Gastrocnemius medialis (tissue), 4 donors: ENCODE results near the gene WAPL.

ENCODE experiments used
- POLR2A ChIP-seq, 2 donors: fragments of 450-650 bp; IDR thresholded peaks; one replicate each; pipeline ENCODE4 v1.6.1; 2017; ENCODE audit warnings: antibody characterized with exemption in 2 of 2, mild to moderate bottlenecking in 2 of 2, moderate library complexity in 2 of 2
- TF ChIP-seq, protein P1 (sequence below), 5 experiments: fragments of 450-650 bp in 3 of 5; fragments of 200-600 bp in 2 of 5; sonication (generic) in 2 of 5; IDR thresholded peaks in 4 of 5; conservative IDR thresholded peaks in 1 of 5; 1 replicate in 4 of 5; 2 replicates in 1 of 5; pipeline ENCODE4 v1.5.1; 2016 to 2019; ENCODE audit warnings: antibody characterized with exemption in 5 of 5, mild to moderate bottlenecking in 3 of 5, moderate library complexity in 3 of 5

DNA sequence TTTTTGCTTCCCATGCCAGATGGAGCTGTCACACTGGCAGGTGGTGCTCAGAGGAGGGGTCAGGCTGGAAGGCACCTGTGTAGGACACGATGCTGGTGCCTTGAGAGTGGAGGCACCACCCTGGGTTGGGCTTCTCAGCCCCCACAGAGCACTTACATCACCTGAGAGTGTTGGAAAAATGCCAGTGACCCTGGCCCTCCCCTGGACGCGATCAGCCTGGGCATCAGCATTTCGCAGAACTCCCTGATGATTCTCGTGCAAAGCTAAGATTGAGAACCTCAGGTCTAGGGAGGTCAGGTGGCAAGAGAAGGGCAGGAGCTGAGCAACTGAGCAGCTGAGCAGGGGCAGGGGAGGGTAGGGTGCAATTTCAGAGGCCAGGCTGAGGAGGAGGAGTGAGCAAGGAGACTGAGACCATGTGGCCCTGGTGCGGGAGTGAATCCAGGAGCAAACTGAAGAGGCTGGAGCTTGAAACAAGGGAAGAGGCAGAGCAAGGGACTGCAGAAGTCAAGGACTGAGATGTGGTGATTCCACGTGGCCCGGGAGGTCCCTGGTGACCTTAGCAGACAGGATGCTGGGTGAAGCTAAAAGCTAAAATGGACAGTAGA, 130.3 kb downstream of the WAPL start:
- TF ChIP-seq, protein P1, sequence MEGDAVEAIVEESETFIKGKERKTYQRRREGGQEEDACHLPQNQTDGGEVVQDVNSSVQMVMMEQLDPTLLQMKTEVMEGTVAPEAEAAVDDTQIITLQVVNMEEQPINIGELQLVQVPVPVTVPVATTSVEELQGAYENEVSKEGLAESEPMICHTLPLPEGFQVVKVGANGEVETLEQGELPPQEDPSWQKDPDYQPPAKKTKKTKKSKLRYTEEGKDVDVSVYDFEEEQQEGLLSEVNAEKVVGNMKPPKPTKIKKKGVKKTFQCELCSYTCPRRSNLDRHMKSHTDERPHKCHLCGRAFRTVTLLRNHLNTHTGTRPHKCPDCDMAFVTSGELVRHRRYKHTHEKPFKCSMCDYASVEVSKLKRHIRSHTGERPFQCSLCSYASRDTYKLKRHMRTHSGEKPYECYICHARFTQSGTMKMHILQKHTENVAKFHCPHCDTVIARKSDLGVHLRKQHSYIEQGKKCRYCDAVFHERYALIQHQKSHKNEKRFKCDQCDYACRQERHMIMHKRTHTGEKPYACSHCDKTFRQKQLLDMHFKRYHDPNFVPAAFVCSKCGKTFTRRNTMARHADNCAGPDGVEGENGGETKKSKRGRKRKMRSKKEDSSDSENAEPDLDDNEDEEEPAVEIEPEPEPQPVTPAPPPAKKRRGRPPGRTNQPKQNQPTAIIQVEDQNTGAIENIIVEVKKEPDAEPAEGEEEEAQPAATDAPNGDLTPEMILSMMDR (IDR thresholded peaks at IDR 0.05 in 4 of 5, conservative IDR thresholded peaks at IDR 0.05 in 1 of 5): no peak
- no peak for TF ChIP-seq POLR2A (IDR thresholded peaks at IDR 0.05)
